HG02870 (cell line): ENCODE results near the gene BNIP2.
"Not testable (repeated sequence)": the region's sequence is repeated elsewhere in the genome, so short reads cannot be mapped to it uniquely, and the experiment has no call there.

ENCODE experiments used
- ATAC-seq: cut with Tn5 transposase; IDR thresholded peaks from one replicate; pipeline ENCODE4 v1.9.1; 2021; ENCODE audit warnings: mild to moderate bottlenecking, moderate library complexity; ENCODE audit not compliant: unreplicated experiment

Gene BNIP2, protein sequence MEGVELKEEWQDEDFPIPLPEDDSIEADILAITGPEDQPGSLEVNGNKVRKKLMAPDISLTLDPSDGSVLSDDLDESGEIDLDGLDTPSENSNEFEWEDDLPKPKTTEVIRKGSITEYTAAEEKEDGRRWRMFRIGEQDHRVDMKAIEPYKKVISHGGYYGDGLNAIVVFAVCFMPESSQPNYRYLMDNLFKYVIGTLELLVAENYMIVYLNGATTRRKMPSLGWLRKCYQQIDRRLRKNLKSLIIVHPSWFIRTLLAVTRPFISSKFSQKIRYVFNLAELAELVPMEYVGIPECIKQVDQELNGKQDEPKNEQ

GRCh38 chr15:59688782-59689625 lies at the start of gene BNIP2:
Gene BNIP2, minus strand, starts transcription at chr15:59689320. Its CDS starts 6,863 bp downstream, at chr15:59682457.
- ATAC-seq, result peak; percentile 85

DNA sequence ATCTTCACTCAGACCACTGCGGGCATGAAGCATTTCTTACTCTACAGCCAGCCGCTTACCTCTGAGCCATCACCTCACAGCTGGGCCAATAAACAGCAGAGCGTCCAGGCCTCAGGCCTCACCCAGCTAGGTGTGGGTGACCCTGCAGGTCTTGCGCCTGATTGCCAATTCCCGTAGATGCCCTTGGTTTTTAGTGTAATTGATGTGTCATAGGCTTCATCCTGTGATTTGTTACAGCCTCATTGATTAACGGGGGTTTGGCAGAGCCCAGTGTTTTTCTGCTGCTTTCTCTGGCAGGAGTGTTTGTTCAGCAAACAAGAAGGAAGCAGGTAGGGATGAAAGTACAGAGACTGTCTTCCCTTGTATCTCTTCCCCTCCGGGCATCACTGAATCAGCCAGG lies 49.6 kb upstream of the BNIP2 start:
- no peak for ATAC-seq

DNA sequence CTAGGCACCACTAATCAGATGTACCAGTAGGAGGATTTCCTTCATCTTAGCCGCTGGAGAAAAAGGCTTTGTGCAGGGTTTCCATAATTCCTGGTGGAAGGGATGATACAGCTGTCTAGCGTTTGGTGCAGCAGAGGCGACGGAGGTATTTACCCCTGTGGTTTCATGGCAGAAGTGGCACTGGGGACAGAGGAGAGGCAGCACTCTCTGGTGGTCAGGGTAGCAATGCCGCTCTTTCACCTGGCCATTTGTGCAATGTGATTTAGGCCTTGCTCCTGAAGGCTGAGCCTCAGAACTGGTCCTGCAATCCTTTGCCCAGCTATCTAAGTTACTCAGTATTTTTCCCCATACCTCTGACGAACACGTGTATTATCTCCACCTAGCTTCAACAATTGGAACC lies 47.1 kb upstream of the BNIP2 start:
- ATAC-seq, result no peak

GRCh38 chr15:59725151-59725486 lies 36.0 kb upstream of the BNIP2 start:
- ATAC-seq, result no peak

- no peak for ATAC-seq
These were observed 34.7 kb upstream of the BNIP2 start for GRCh38 chr15:59723687-59724346.

DNA sequence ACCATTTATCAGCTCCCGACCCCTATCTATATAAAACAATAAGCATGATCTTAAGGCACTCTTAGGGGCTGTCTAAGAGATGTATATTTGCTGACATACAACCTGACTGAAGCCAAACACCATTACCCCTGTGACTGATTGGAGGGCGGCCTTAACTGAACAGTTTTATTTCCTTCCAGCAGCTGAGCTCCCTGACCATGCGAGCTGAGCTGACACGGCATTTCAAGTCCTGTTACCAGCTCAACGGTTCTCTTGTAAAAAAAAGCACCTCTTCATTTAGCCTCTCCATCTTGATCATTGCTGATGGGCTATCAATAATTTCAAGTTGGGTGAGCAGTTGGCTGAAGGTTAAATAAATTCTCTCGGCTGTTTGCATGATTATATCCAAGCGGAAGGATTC lies 33.4 kb upstream of the BNIP2 start:
- ATAC-seq, result no peak

DNA sequence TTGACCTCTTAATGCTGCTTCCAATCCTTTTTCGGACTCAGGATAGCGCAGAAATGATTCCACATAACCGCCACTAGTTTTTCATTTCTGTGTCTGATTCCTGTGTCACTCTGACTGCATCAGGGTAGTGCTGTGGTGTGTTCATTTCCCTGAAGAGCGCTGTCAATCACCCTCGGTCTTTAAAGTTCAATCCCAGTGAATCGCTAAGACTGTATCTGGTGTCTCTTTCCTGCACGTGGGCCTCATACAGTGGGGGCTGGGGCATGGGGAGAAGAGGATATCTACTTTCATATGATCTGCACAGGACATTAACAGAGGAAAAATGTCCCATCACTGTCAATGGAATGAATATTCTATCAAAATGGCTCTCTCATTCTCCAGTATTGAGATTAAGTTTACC lies 32.9 kb upstream of the BNIP2 start:
- no peak for ATAC-seq

GRCh38 chr15:59721411-59721810 lies 32.3 kb upstream of the BNIP2 start:
- ATAC-seq, result no peak

- ATAC-seq, result no peak
These were observed 24.1 kb upstream of the BNIP2 start for GRCh38 chr15:59713177-59713576.

- ATAC-seq, result no peak
These were observed 22.5 kb upstream of the BNIP2 start for GRCh38 chr15:59711451-59712243.

DNA sequence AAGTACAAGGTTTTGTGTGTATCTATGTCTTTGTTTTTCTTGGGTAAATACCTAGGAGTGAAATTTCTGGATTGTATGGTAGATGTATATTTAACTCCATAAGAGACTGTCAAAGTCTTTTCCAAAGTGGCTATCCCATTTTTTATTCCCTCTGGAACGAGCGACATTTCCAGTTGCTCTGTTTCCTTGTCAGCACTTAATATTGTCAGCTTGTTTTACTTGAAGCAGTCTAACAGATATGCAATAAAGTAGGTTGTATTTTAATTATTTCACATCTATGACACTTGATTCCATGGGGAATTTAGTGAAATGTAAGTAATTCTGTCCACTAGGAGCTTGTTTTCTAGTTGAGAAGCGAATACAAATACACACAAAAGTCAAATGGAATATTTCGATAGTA lies 18.5 kb upstream of the BNIP2 start:
- no peak for ATAC-seq

- ATAC-seq, result no peak
These were observed 15.1 kb upstream of the BNIP2 start for GRCh38 chr15:59703979-59704796.

- no peak for ATAC-seq
These were observed 13.2 kb upstream of the BNIP2 start for GRCh38 chr15:59702351-59702750.

DNA sequence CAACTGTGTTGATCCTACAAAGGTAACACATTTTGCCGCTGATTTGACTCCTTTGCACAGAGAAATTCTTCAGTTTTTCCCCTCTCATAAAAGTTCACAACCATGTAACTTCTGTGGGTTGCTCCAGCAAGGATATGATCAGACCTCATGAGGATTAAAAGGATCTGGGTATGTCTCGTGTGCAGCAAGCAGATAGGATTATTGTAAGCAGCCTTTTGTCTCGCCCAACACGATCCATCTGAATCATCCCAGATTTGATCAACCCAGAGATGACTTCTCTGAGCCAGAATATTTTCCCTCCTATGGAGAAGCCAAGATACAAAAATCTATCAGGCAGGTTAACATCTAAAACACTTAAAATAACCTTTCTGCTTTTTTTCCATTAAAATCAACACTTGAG lies 12.8 kb upstream of the BNIP2 start:
- ATAC-seq, result no peak

DNA sequence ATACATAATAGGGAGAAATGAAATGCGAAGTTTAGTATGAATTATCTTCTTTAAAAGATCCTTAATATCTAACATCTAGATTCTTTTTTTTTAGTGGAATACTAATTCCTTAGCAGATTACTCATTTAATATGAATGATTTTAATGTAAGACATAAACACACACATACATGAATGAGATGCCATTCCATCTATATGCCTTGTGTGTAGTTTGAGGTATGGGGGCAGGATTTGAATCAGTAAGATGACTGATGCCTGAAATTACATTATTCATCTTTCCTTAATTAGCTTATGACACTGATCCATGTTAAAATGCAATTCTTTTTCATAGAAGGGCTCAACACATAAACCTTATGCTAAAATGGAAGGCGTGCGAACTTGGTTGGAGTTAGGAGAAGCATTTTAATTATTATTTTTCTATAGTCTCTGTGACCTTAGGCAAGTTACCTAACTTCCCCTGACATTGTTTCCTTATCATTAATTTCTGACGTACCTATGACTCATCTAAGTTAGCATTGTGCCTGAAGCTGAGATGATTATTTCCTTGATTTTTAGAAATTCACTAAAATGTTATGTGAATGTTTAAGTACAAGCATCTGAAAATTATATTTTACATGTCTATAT lies 10.8 kb upstream of the BNIP2 start:
- ATAC-seq, result no peak

GRCh38 chr15:59698065-59698464 lies 8.9 kb upstream of the BNIP2 start:
- ATAC-seq, result not testable (repeated sequence)

DNA sequence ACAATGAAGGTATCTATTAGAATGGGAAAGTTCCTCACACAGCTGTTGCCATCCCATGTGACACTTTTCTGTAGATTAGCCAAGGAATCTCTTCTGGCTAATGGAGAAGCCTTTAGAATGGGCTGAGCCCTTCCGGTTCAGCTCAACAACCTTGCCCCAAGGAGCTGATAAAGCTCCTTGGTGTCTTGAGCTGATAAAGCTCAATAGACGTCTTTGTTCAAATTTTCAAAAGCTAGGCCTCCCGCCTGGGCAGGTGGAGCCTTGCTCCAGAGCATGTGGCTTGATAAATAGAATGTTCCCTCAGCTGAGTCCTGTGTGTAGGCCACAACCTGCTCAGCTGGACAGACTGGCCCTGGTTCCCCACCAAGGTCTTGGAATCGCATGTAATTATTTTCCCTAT lies 7.2 kb upstream of the BNIP2 start:
- no peak for ATAC-seq

- ATAC-seq, result no peak
These were observed 5.7 kb upstream of the BNIP2 start for GRCh38 chr15:59694779-59695178.

GRCh38 chr15:59691194-59691805 lies 2.2 kb upstream of the BNIP2 start:
- ATAC-seq, result no peak
